DND-41 (cell line): Measurements from ENCODE around the gene TP53AIP1.

Source experiments
- CTCF ChIP-seq: IDR thresholded peaks from 2 replicates; pipeline ENCODE4 v1.5.1; 2012; ENCODE audit warnings: borderline replicate concordance, low read length, moderate library complexity, mild to moderate bottlenecking; ENCODE audit not compliant: poor library complexity, severe bottlenecking; ENCODE audit errors: extremely low read depth
- EZH2 ChIP-seq: IDR thresholded peaks from 3 replicates; pipeline ENCODE4 v1.6.1; 2012; ENCODE audit warnings: borderline replicate concordance, low read depth, mild to moderate bottlenecking, moderate library complexity, low read length, inconsistent platforms; ENCODE audit not compliant: severe bottlenecking

GRCh38 chr11:128888034-128888985 is 54.4 kb downstream of the TP53AIP1 start:
- no peak for TF ChIP-seq CTCF
- no peak for TF ChIP-seq EZH2
